ENCODE data around the gene ITGA6. TPM values are rescaled to one million over a fixed set of nuclear protein-coding genes. Genes with fewer than 3 reads are reported as not detected.

ITGA6 gene
- 650 and 854 TPM in 2 replicates for total RNA-seq
- polyA plus RNA-seq (2012) = 261 TPM

DNA sequence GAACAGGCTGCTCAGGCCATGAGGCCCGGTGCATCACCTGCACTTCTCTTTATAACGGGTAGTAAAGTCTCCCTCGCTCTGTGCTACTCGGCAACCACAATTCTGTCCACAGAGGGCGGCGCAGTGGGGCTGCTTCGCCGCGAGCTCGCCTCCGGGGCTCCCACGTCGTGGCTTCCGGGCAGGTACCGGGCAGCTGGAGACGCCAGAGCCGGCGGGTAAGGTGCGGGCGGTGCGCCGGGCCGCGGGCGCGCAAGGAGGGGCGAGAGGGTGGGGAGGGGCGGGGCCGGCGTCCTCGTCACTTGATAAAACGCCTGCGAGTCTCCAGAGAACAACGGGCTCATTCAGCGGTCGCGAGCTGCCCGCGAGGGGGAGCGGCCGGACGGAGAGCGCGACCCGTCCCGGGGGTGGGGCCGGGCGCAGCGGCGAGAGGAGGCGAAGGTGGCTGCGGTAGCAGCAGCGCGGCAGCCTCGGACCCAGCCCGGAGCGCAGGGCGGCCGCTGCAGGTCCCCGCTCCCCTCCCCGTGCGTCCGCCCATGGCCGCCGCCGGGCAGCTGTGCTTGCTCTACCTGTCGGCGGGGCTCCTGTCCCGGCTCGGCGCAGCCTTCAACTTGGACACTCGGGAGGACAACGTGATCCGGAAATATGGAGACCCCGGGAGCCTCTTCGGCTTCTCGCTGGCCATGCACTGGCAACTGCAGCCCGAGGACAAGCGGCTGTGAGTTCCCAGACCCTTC, at the start of gene ITGA6:
ITGA6 (plus strand) TSS at position 331 of the 734 bp plus-strand sequence.
- DNase-seq (ENCODE audit: low read depth) = peak; percentile 86

DNA sequence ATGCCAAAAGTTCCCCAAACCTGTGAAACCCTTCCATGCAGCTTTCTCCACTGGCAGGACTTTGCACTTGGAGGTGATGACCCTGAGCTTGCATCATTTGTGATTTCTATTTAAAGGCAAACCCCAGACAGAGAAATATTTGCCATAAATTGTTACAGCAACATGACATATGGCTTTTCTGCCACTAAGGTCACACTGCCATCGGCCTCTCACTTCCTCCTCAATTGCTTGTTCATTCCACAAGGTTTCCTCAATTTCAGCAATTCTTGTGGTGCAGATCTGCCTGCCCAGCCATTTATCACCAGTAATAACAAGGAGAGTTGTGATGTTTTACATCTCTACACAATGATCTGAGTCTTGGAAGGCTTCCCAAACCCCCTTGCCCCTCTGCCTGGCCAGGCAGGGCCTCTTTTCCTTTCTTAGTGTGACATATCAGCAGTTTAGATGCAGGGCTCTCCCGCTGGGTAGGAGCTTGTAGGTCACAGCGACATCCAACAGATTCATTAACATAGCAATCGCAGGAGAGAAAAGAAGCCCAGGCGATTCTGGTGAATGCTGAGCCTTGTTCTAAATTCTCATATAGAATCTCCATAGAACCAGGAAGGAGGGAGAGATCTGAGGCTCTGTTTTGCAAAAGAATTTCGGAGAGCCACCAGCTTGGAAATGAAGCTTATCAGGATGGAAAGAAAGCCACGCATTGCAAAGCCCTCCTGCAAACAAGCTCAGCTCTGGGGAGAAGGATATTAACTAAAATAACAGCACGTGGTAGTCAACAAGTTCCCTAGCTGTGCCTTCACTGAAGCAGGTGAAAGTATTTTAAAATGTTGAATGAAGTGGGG, 46.7 kb upstream of the ITGA6 start:
- no peak for DNase-seq (ENCODE audit: low read depth)

DNA sequence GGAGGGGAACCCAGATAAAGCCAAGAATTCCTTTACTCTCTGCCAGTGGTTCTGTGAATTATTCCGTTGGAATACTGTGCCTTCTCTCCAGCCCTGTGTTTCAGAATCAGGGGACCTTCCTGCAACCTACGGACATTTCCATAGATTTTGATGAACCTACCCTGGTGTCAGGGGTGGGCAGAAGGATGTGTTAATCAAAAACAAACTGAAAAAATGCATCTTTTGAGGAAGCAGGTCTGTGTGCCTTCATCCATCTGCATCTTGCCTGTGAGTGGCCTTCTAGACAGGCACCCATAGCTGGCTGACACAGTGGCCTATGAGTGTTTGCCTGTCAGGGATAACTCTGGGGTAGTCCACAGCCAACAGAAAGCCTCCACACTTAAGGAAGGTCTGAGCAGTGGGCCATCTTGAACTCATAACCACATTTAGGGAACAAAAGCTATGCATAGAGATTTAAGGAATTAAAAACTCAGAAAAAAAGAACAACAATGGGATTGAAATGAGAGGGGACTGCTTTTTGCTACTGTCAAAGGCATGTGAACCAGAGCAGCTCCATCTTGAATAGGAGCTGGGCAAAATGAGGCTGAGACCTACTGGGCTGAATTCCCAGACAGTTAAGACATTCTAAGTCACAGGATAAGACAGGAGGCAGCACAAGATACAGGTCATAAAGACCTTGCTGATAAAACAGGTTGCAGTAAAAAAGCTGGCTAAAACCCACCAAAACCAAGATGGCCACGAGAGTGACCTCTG, 45.9 kb upstream of the ITGA6 start:
- no peak for DNase-seq (ENCODE audit: low read depth)

DNA sequence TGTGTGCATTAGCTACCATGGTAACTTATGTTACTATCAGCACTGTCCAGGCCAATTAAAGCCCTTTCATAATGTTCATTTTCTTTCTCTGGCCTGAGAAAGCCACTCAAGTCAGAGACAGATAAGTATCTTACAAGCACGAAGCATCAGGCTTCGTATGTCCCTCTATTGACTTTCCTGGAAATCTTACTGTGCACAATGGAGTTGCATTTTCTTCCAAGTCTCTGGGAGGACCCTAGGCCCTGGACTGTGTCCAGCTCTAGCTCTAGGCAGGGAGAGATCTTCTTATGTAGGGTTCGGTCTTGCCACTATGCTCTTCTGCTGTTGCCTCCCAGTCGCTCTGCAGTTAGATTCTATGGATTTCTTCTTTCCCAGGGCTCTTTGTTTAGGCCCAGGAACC, 40.0 kb upstream of the ITGA6 start:
- no peak for DNase-seq (ENCODE audit: low read depth)

DNA sequence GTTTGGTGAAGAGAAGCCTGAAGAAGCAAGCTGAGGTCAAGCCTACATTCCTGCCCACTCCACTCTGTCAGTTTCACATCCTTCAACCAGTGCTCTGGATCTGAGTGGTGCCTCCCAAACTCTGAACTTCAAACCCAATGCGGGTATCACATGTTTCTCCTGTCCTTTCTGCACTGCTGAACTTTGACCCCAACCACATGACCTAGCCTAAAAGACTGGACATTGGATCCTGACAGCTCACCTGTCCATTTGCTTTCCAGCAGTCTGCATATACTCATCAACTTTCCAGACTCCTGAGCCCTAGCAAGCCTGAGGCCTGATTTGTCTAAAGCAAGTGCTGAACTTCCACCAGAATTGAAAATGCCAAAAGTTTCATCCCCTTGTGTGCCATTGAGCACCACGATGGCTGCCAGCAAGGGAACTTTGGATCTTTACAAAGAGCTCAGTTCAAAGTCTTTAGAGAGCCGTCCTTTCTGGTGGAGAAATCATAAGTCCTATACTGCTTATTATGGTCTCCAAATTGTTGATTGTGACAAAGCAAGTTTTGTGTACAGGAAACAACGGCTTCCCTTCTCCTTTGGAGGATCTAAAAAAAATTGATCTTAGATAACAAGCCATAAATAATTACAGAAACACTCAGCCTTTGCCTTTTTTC, 37.6 kb upstream of the ITGA6 start:
- DNase-seq (ENCODE audit: low read depth) = no peak

DNA sequence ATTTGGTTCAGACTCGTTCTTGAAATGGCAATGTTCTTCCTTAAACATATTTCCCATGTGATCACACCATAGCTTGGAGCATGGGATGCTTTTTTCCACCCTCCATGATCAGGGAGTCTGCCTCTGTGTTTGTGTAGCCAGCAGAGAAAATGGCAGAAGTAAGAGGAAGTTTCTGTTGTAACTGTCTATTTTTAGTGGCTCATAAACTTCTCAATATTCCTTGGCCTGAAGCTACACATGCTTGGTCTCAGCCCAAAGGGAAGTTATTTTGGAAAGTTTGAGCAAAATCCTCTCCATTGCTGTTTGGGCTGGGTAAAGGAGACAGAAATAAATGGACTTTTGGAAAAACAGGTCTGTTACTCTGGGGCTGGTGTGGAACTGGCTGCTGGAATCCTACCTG, 33.4 kb upstream of the ITGA6 start:
- no peak for DNase-seq (ENCODE audit: low read depth)

DNA sequence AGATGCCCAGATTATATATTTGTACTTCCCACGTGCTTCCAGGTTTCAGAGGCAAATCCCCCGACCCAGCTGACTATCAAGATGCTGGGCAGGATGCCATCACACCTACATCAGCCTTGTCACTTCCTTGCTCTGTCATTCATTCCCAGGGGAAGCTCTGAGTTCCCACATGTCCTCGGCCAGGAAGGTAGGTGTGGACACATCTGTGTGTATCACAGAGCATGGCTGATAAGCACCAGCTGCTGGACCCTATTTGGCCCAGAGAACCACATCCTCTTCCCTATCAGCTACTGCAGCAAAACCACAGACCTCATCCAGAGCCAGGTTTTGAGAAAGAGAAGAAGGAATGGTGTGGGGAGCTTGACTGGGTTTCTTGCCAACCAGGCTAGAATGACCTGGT, 31.9 kb upstream of the ITGA6 start:
- DNase-seq (ENCODE audit: low read depth) = no peak

DNA sequence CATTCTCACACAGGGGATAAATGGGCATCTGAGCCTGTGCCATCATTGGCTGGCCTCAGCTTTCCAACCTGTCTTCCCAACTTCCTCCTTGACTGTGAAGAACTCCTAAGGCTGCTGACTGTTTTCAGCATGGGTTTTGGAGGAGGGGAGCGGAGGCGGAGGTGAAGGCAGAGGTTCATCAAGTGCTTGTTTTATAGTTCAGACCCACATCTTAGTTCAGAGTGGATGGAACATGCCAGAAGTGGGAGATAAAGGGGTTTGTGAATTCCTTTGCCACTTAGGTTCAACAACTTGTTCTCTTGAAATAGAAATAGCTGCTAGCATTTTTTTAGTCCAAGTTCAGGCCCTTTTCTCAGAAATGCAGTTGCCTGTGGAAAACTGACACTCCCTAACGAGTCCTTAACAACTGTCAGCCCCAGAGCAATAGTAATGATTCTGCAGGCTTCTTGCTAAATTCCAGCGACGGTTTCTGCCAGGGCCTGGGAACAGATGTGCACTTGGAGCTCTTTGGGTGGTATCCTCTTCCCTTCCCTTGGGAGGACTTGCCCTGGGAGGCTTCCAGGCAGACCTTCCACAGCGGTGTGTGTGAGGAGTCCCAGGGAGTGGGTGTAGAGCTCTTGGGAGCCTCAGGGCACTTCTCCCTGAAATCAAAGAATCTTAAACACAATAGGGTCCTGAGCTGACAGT, 30.1 kb upstream of the ITGA6 start:
- DNase-seq (ENCODE audit: low read depth) = peak; percentile 69

DNA sequence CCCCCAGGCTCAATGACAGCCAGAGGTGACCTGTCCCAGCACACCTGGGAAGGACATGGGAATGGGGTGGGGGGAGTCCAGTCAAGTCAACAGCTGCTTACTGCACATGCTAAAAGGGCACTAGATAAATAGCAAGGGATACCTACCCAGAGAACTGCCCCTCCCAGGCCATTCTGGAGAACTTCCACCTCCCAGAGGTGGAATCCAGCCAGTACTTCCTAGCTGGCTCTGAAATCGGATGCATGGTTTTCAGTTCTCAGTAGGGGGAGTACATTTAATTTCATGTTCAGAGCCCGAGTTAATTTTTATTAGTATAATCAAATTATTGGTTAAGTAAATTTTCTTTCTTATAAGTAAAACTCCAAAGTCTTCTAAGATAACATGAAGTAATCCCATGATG, 28.9 kb upstream of the ITGA6 start:
- DNase-seq (ENCODE audit: low read depth) = no peak

DNA sequence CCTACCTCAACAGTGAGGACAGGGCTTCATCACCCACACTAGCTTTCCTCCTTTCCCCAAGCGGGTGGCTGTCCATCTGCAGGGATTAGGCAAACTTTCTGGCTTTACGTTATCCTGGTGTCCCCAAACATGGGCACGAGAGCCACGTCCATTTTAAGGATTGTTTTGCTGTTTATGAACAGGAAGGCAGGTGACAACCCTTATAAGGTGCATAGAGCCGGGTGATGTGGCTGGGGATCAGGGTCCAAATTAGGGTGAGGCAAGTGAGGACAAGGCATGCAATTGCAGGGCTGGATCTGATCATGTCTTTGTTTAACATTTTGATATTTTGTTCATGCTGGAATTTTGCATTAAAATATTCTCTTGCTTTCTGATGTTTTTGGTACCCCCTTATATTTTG, 27.6 kb upstream of the ITGA6 start:
- DNase-seq (ENCODE audit: low read depth) = no peak

DNA sequence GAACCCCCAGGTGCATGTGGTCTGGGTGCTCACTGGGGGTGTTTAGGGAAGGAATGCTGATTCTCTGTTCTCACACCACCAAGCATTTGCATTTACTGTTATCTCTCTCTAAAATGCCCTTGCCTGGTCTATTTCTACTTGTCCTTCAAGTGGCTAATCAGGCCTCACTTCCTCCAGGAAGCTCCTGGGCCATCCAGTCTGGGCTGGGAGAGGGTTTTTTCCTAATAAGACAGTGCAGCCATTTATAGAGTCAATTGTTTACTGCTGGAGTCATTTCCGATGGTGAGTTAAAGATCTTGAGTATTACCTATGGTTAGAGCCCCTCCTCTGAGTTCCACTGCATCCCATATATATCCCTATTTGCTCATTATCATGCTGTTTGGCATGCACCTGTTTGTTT, 25.2 kb upstream of the ITGA6 start:
- DNase-seq (ENCODE audit: low read depth) = no peak

DNA sequence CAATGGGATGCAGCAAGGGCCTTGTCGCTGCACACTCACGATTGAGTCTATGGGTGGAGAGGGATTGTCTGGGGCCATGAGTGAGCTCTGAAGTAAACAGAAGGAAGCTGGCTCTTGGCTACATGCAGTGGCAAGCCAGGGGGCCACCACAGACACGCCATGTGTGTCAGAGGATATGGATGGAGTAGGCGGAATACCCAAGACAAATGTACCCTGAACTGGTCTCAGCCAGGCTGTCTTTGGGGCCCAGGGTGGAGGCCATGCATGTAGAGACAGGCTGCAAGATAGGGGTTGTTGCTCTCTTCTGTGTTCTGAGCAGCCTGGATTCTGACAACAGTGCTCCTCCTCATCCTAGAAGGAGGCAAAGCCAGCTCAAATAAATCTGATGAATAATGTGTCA, 24.0 kb upstream of the ITGA6 start:
- DNase-seq (ENCODE audit: low read depth) = no peak

DNA sequence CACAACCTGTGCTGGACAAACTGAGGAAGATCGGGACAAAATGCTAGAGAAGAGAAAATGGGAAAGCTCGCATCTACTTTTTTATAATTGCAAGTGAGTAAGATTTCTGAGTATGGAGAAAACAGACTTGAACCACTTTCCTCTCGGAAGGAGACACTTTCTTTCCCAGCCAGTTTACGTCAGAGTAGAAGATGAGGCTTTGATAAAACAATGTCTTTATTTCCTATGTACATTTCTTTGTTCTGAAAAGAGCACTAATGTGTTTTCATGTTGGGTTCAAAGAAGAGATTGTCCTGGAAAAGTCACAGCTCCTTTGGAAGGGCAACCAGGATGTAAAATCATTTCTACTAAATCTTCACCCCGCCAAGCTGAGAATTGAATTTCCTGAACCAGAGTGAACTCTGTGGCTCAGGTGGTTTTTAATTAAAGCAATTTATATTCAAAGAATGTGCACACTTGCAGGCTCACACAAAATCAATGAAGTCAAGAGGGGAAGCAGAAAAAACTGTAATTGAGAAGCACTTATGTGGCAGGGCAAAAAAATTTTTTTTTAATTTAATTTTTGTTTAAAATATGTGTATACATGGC, 23.4 kb upstream of the ITGA6 start:
- no peak for DNase-seq (ENCODE audit: low read depth)

DNA sequence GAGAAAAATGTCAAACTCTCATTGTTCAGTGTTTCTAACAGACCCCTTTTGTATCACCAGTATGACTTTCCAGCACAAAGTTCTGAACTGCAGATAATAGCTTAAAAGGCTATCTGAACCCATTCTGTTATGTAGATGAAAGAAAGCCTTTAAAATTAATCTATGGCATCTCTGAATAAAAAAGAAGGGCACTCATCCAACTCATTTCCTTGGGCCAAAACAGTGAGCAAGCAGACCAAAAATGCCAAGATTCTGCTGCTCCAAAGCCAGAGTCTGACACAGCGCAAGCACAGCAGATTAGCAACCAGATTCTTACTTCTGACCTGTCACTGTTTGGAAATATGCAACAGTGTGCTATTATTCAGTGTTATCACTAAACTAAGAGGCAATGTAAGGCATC, 22.6 kb upstream of the ITGA6 start:
- DNase-seq (ENCODE audit: low read depth) = no peak

DNA sequence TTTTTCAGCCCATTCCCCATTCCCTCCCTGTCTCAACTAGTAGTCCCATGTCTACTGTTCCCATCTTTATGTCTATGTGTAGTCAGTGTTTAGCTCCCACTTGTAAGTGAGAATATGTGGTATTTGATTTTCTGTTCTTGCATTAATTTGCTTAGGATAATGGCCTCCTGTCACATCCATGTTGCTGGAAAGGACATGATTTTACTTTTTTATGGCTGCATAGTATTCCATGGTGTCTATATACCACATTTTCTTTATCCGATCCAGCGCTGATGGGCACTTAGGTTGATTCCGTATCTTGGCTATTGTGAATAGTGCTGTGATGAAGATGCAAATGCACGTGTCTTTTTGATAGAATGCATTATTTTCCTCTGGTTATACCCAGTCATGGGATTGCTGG, 21.7 kb upstream of the ITGA6 start:
- no peak for DNase-seq (ENCODE audit: low read depth)

DNA sequence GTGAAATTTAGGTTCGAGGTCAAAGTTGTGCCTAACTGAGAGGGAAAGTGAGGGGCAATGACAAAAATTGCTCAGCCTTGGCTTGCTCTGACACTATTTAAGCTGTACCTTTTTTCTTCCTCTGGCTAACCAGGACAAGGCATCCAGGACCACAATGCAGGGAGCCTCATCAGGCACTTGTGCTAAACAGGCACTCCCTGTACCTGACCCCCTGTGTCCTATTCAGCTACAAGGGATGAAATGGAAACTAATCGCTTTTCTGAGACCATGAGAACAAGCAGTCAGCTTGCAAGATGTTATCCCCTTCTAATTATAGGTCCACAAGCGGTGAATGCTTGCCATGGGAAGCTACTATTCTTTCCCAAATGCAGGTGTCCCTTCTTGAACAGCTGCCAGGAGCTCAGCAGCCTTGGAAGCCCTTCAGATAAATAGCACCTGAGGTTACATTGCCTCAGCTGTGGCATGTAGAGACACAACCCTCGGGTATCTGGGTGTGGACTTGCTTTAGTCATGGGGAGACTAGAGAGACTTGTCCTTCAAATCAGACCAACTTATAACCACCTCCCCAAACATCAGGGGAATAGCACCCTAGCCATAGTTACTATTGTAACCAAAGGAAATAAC, 19.1 kb upstream of the ITGA6 start:
- peak; percentile 92 for DNase-seq (ENCODE audit: low read depth)

DNA sequence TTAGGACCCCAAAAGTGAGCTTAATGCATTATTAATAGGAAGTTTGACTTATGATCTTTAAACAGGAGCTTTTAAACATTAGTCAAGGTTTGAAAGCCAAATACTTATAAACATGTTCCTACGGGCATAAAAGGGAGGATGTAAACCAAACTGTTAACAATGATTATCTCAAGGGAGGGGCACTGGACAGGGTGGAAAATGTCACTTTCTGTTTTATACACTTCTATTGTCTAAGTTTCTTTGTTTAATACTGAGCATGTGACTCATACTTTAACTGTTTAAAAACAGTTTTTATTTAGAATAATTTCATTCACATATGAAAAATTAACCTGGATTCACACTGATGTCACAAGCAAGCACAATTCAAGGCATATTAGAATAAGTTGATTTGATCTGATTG, 18.3 kb upstream of the ITGA6 start:
- DNase-seq (ENCODE audit: low read depth) = no peak

DNA sequence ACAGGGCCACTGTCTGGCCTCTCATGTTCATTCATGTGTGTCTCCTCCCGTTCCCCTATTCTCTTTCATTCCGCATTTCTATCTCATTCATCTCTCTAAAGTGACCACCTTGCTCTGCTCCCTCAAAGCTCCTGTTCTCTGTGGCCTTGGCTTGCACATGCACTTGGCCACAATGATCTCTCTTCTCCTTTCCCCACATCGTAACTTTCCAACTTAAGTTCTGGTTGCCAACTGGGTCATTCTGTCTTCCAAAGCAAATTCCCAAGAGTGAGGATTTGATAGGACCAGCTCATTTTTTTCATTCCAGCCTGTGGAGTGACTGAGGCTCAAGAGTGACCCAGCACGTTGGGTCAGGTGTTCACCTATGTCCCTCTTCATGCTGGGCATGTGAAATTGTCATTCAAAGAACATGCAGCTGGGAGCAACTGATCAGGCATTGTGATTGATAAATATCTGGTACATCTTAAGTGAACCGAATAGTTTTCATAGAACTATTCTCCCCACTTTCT, 14.3 kb upstream of the ITGA6 start:
- DNase-seq (ENCODE audit: low read depth) = no peak

DNA sequence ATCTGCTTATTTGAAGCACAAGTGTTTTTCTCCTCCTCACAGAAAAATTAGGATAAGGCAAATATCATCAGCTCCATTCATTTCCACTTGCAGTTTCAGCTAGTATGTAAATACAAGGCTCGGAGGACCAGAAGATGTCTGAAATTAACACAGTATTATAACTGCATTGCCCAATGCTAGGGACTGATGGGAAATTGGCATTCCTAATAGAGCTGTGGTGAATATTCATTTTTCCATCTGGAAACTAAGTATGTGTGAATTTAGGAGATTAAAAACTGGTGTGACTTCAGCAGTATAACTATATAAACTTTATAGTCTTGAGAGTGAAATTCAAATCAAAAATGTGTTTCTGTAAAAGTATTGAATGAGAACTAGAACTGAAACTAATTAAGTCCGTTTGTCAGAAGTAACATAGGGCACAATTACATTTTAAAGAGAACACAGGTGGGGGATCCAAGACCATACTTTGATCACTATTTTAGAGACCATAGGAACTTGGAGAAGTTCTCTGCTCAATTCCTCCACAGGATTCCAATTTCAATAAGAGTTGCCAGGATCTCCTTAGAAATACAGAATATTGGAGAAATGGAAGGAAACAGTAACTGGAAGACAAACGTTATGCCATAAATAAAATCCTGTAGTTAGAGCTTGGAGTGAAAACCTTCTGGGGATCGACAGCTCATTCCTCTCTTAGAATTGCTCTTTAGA, 12.1 kb upstream of the ITGA6 start:
- DNase-seq (ENCODE audit: low read depth) = no peak

All from myocyte (in vitro differentiated cells).